Measurements from ENCODE around the gene NPAS3.

GRCh38 chr14:33567023-33567728 lies 628.5 kb downstream of the NPAS3 start:
- TF ChIP-seq CTCF (IDR thresholded peaks at IDR 0.05) (no peak), POLR2AphosphoS5 (IDR thresholded peaks at IDR 0.05) (no peak)

All from sigmoid colon (tissue), 4 donors.